HEK293 (cell line): ENCODE results near the gene APPBP2.
A peak's percentile ranks its signal among the peaks of the same experiment; 100 is the strongest.

ENCODE experiments used
- BCL11A ChIP-seq: fragments of 450-650 bp; formaldehyde crosslinking; IDR thresholded peaks from 2 replicates; pipeline ENCODE4 v1.5.1; 2016; ENCODE audit warnings: low read depth, missing biosample characterization, missing genetic modification characterization
- BCL11B ChIP-seq: fragments of 450-650 bp; formaldehyde crosslinking; IDR thresholded peaks from 2 replicates; pipeline ENCODE4 v1.5.1; 2016; ENCODE audit warnings: low read depth, missing biosample characterization, missing genetic modification characterization
- MYNN ChIP-seq: fragments of 450-650 bp; formaldehyde crosslinking; IDR thresholded peaks from 2 replicates; pipeline ENCODE4 v1.5.1; 2016; ENCODE audit warnings: missing biosample characterization, missing genetic modification characterization, borderline replicate concordance
- PATZ1 ChIP-seq: fragments of 450-650 bp; formaldehyde crosslinking; IDR thresholded peaks from 2 replicates; pipeline ENCODE4 v1.5.1; 2016; ENCODE audit warnings: missing biosample characterization, missing genetic modification characterization
- PRDM6 ChIP-seq: fragments of 450-650 bp; formaldehyde crosslinking; IDR thresholded peaks from 2 replicates; pipeline ENCODE4 v1.5.1; 2017; ENCODE audit warnings: missing biosample characterization, missing genetic modification characterization
- REPIN1 ChIP-seq: fragments of 450-650 bp; formaldehyde crosslinking; IDR thresholded peaks from 2 replicates; pipeline ENCODE4 v1.5.1; 2017; ENCODE audit warnings: missing biosample characterization, missing genetic modification characterization, low read depth
- SCRT2 ChIP-seq: fragments of 450-650 bp; formaldehyde crosslinking; IDR thresholded peaks from 2 replicates; pipeline ENCODE4 v1.5.1; 2016; ENCODE audit warnings: missing biosample characterization, missing genetic modification characterization
- SP2 ChIP-seq: fragments of 450-650 bp; formaldehyde crosslinking; IDR thresholded peaks from 2 replicates; pipeline ENCODE4 v1.5.1; 2016; ENCODE audit warnings: missing biosample characterization, missing genetic modification characterization
- SP3 ChIP-seq: fragments of 450-650 bp; formaldehyde crosslinking; IDR thresholded peaks from 2 replicates; pipeline ENCODE4 v1.5.1; 2016; ENCODE audit warnings: missing biosample characterization, missing genetic modification characterization
- YY1 ChIP-seq: fragments of 450-650 bp; formaldehyde crosslinking; IDR thresholded peaks from 2 replicates; pipeline ENCODE4 v1.5.1; 2018; ENCODE audit warnings: missing biosample characterization, missing genetic modification characterization
- ZBTB17 ChIP-seq: fragments of 450-650 bp; formaldehyde crosslinking; IDR thresholded peaks from 2 replicates; pipeline ENCODE4 v1.5.1; 2016; ENCODE audit warnings: missing biosample characterization, missing genetic modification characterization
- ZBTB49 ChIP-seq: fragments of 450-650 bp; formaldehyde crosslinking; IDR thresholded peaks from 2 replicates; pipeline ENCODE4 v1.5.1; 2016; ENCODE audit warnings: missing biosample characterization, missing genetic modification characterization, low read depth
- ZEB2 ChIP-seq: fragments of 450-650 bp; formaldehyde crosslinking; IDR thresholded peaks from 2 replicates; pipeline ENCODE4 v1.5.1; 2016; ENCODE audit warnings: missing biosample characterization, missing genetic modification characterization
- ZNF138 ChIP-seq: fragments of 450-650 bp; formaldehyde crosslinking; IDR thresholded peaks from 2 replicates; pipeline ENCODE4 v1.5.1; 2016; ENCODE audit warnings: missing biosample characterization, missing genetic modification characterization, borderline replicate concordance
- ZNF155 ChIP-seq: fragments of 450-650 bp; formaldehyde crosslinking; IDR thresholded peaks from 2 replicates; pipeline ENCODE4 v1.5.1; 2016; ENCODE audit warnings: missing biosample characterization, missing genetic modification characterization
- ZNF169 ChIP-seq: fragments of 450-650 bp; formaldehyde crosslinking; IDR thresholded peaks from 2 replicates; pipeline ENCODE4 v1.5.1; 2016; ENCODE audit warnings: missing biosample characterization, missing genetic modification characterization
- ZNF2 ChIP-seq: fragments of 450-650 bp; formaldehyde crosslinking; IDR thresholded peaks from 2 replicates; pipeline ENCODE4 v1.5.1; 2016; ENCODE audit warnings: missing biosample characterization, missing genetic modification characterization
- ZNF302 ChIP-seq: fragments of 450-650 bp; formaldehyde crosslinking; IDR thresholded peaks from 2 replicates; pipeline ENCODE4 v1.5.1; 2016; ENCODE audit warnings: missing biosample characterization, missing genetic modification characterization, low read depth
- ZNF398 ChIP-seq: fragments of 450-650 bp; formaldehyde crosslinking; IDR thresholded peaks from 2 replicates; pipeline ENCODE4 v1.5.1; 2017; ENCODE audit warnings: missing biosample characterization, missing genetic modification characterization
- ZNF404 ChIP-seq: fragments of 450-650 bp; formaldehyde crosslinking; IDR thresholded peaks from 2 replicates; pipeline ENCODE4 v1.5.1; 2017; ENCODE audit warnings: missing biosample characterization, missing genetic modification characterization
- ZNF449 ChIP-seq: fragments of 450-650 bp; formaldehyde crosslinking; IDR thresholded peaks from 2 replicates; pipeline ENCODE4 v1.5.1; 2017; ENCODE audit warnings: missing biosample characterization, mild to moderate bottlenecking, missing genetic modification characterization, moderate library complexity
- ZNF473 ChIP-seq: fragments of 450-650 bp; formaldehyde crosslinking; IDR thresholded peaks from 2 replicates; pipeline ENCODE4 v1.5.1; 2017; ENCODE audit warnings: missing biosample characterization, missing genetic modification characterization
- ZNF514 ChIP-seq: fragments of 450-650 bp; formaldehyde crosslinking; IDR thresholded peaks from 2 replicates; pipeline ENCODE4 v1.5.1; 2016; ENCODE audit warnings: missing biosample characterization, missing genetic modification characterization
- ZNF529 ChIP-seq: fragments of 450-650 bp; formaldehyde crosslinking; IDR thresholded peaks from 2 replicates; pipeline ENCODE4 v1.5.1; 2017; ENCODE audit warnings: missing genetic modification characterization, missing biosample characterization; ENCODE audit not compliant: insufficient replicate concordance
- ZNF561 ChIP-seq: fragments of 450-650 bp; IDR thresholded peaks from 2 replicates; pipeline ENCODE4 v1.5.1; 2018; ENCODE audit warnings: missing biosample characterization, missing genetic modification characterization, borderline replicate concordance
- ZNF596 ChIP-seq: fragments of 450-650 bp; IDR thresholded peaks from 2 replicates; pipeline ENCODE4 v1.5.0; 2018; ENCODE audit warnings: missing biosample characterization, mild to moderate bottlenecking, missing genetic modification characterization, moderate library complexity
- ZNF654 ChIP-seq: fragments of 450-650 bp; formaldehyde crosslinking; IDR thresholded peaks from 2 replicates; pipeline ENCODE4 v1.5.1; 2016; ENCODE audit warnings: low read depth, missing biosample characterization, missing genetic modification characterization
- ZNF704 ChIP-seq: fragments of 450-650 bp; formaldehyde crosslinking; IDR thresholded peaks from 2 replicates; pipeline ENCODE4 v1.5.1; 2016; ENCODE audit warnings: missing biosample characterization, missing genetic modification characterization
- ZNF791 ChIP-seq: fragments of 450-650 bp; formaldehyde crosslinking; IDR thresholded peaks from 2 replicates; pipeline ENCODE4 v1.5.1; 2016; ENCODE audit warnings: missing biosample characterization, missing genetic modification characterization

Gene APPBP2

GRCh38 chr17:60525685-60526514, at the start of gene APPBP2 (continued):
- TF ChIP-seq ZNF398 (tag by site-specific recombination) (peak; percentile 99), PRDM6 (tag by site-specific recombination) (no peak), REPIN1 (tag by site-specific recombination) (peak; percentile 59; the same call in 1 of the 2 replicates), ZNF2 (tag by site-specific recombination) (peak; percentile 71; the same call in 1 of the 2 replicates), ZNF561 (tag by site-specific recombination) (peak; percentile 69; the same call in 1 of the 2 replicates), BCL11A (tag by site-specific recombination) (no peak), ZNF449 (tag by site-specific recombination) (0 out of 2 replicates have a peak, but pooled peaks have one; percentile 29), ZNF704 (tag by site-specific recombination) (no peak), ZNF514 (tag by site-specific recombination) (no peak), ZNF529 (tag by site-specific recombination) (no peak), YY1 (tag by site-specific recombination) (peak; percentile 87), ZBTB17 (tag by site-specific recombination) (peak; percentile 94), BCL11B (no peak), PATZ1 (tag by site-specific recombination) (peak; percentile 98), ZNF169 (tag by site-specific recombination) (no peak), ZNF473 (tag by site-specific recombination) (no peak), ZNF654 (tag by site-specific recombination) (no peak), SP3 (tag by site-specific recombination) (peak; percentile 93), ZNF404 (tag by site-specific recombination) (no peak), MYNN (no peak), ZNF791 (no peak), ZEB2 (peak; percentile 97), SCRT2 (tag by site-specific recombination) (no peak), SP2 (tag by site-specific recombination) (peak; percentile 73), ZBTB49 (tag by site-specific recombination) (no peak), ZNF596 (tag by site-specific recombination) (no peak), ZNF138 (tag by site-specific recombination) (no peak), ZNF155 (tag by site-specific recombination) (no peak), ZNF302 (0 out of 2 replicates have a peak, but pooled peaks have one; percentile 47)
